GM12872 (cell line): ENCODE results near the gene BCL7A.

Experiments used
- TF ChIP-seq, protein P1 (sequence below): IDR thresholded peaks from 3 replicates; pipeline ENCODE4 v1.5.1; 2011; ENCODE audit warnings: low read depth, mild to moderate bottlenecking, low read length, moderate library complexity; ENCODE audit not compliant: insufficient read depth

BCL7A gene

DNA sequence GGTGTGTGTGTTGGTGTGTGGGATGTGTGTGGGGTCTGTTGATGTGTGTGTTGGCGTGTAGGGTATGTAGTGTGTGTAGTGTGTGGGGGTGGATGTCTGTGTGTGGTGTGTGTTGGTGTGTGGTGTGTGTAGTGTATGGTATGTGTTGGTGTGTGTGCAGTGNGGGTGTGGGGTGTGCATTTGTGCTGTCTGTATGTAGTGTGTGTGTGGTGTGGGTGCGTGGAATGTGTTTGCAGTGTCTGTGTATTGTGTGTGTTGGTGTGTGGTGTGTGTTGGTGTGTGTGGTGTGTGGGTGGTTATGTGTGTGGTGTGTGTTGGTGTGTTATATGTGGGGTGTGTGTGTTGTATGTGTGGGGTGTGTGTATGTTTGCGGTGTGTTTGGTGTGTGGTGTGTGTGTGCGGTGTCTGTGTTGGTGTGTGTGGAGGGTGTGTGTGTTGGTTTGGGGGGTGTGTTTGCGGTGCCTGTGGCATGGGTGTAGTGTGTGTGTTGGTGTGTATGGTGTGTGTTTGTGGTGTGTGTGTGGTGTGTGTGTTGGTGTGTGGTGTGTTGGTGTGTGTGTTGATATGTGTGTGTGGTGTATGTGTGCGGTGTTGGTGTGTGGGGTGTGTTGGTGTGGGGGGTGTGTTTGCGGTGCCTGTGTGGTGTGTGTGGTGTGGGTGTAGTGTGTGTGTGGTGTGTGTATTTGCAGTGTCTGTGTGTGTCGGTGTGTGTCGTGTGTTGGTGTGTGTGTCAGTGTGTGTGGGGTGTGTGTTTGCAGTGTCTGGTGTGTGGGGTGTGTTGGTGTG is 71.6 kb downstream of the BCL7A start:
- TF ChIP-seq, protein P1, sequence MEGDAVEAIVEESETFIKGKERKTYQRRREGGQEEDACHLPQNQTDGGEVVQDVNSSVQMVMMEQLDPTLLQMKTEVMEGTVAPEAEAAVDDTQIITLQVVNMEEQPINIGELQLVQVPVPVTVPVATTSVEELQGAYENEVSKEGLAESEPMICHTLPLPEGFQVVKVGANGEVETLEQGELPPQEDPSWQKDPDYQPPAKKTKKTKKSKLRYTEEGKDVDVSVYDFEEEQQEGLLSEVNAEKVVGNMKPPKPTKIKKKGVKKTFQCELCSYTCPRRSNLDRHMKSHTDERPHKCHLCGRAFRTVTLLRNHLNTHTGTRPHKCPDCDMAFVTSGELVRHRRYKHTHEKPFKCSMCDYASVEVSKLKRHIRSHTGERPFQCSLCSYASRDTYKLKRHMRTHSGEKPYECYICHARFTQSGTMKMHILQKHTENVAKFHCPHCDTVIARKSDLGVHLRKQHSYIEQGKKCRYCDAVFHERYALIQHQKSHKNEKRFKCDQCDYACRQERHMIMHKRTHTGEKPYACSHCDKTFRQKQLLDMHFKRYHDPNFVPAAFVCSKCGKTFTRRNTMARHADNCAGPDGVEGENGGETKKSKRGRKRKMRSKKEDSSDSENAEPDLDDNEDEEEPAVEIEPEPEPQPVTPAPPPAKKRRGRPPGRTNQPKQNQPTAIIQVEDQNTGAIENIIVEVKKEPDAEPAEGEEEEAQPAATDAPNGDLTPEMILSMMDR = no peak

DNA sequence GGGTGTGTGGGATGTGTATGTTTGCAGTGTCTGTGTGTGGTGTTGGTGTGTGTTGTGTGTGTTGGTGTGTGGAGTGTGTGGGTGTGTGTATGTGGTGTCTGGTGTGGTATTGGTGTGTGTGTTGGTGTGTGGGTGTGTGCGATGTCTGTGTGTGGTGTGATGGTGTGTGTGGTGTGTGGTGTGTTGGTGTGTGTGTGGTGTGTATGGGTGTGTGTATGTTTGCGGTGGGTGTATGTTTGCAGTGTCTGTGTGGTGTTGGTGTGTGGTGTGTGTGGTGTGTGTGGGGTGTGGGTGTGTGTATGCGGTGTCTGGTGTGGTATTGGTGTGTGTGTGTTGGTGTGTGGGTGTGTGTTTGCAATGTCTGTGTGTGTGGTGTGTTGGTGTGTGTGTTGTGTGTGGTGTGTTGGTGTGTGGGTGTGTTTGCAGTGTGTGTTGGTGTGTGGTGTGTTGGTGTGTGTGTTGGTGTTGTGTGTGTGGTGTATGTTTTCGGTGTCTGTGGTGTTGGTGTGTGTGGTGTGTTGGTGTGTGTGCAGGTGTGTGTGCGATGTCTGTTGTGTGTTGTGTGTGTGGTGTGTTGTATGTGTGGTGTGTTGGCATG is 72.6 kb downstream of the BCL7A start:
- TF ChIP-seq, protein P1 = no peak

DNA sequence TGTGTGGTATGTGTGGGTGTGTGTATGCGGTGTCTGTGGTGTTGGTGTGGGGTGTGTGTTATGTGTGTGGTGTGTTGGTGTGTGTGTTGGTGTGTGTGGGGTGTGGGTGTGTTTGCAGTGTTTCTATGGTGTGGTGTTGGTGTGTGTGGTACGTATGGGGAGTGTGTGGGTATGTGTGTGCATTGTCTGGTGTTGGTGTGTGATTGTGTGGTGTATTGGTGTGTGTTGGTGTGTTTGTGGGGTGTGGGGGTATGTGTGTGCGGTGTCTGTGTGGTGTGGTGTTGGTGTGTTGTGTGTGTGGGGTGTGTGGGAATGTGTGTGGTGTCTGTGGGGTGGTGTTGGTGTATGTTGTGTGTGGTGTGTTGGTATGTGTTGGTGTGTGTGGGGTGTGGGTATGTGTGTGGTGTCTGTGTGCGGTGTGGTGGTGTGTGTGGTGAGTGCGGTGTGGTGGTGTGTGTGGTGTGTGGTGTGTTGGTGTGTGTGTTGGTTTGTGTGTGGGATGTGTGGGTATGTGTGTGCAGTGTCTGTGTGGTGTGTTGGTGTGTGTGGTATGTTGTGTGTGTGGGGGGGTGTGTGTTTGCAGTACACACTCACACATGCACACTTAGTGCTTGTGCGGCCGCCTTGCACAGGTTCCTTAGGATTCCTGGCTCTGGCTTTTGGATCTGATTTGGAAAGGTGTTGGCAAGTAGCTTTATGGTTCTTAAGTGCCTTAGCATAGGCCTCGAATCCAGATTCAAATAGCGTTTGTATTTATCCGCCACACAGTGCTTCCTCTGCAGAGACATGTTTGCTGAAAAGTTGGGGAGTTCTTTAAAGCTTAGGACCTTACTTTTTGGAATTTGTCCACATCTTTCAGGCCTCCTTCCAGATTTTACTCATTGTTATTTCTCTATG is 73.3 kb downstream of the BCL7A start:
- TF ChIP-seq, protein P1 = no peak

DNA sequence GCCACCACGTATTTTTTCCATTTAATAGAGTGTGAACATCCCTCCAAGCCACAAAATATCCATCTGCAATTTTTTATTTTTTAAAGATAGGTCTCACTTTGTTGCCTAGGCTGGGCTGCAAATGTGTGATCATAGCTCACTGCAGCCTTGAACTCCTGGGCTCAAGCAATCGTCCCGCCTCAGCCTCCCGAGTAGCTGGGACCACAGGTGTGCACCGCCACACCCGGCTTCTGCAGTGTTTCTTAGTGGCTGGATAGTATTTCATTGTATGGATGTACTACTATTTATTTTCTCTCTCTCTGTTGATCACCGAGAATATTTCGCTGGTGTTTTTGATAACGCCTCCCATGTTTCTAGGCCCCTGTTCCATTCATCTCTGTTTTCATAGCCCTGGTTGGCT is 74.3 kb downstream of the BCL7A start:
- TF ChIP-seq, protein P1 = no peak

DNA sequence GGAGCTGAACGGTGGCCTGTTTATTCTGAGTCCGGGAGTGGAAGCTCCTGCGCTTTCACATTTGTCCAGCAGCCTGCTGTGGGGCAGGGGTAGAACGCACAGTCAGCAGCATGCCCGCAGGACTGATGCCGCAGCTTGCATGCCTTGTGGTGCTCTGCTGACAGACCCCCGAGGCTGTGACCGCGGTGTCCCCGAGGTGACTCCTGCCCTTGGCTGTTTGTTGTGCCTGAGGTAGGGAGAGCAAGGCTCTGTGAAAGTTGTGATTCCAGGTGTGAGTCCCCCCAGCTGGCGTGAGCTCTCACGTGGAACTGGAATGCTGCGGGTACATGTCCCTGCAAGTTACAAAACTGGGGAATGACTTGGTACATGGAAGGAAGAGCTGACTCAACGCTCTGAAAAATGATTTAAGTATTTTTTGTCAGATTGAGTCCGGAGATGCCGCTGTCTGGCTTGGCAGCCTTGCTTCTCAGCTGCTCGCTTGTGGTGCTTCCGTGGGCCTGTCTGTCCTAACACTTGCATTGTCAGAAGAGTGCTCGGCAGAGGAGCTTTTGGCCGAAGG is 75.0 kb downstream of the BCL7A start:
- TF ChIP-seq, protein P1 = no peak

DNA sequence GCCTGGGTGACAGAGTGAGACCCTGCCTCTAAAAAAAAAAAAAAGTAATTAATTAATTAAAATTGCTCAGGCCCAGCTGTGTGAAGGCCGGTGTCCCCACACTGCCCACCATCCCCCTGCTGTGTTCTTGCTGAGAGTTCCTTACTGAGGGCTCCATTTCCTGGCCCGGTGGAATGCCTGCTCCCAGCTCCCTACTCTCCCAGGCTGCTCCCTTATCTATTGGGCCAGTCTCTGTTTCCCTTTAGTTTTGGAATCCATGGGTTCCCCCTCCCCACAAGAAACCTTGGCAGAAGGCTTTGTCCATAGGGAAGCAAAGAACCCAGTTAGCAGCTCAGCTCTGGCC is 75.9 kb downstream of the BCL7A start:
- TF ChIP-seq, protein P1 = no peak
